Gastroesophageal sphincter (tissue), 4 donors: Measurements from ENCODE around the gene PANK4. TPM values are rescaled to one million over a fixed set of nuclear protein-coding genes. Genes with fewer than 3 reads are reported as not detected.

Source experiments
- ATAC-seq: fragments of 150-250 bp; one replicate; pipeline ENCODE4 v1.9.1; 2016; ENCODE audit warnings: mild to moderate bottlenecking, moderate library complexity
- H3K27ac ChIP-seq, 4 donors: fragments of 200-600 bp; sonication (generic) in 3 of 4; 1 replicate in 3 of 4; 2 replicates in 1 of 4; pipeline ENCODE4 v1.5.1; 2016 to 2019
- H3K27me3 ChIP-seq: fragments of 200-600 bp; sonication (generic); one replicate; pipeline ENCODE4 v1.5.1; 2019
- H3K36me3 ChIP-seq, 2 donors: fragments of 200-600 bp; sonication (generic); one replicate each; pipeline ENCODE4 v1.5.1; 2019; ENCODE audit warnings: control low read depth in 1 of 2
- H3K4me1 ChIP-seq, 3 donors: fragments of 200-600 bp; sonication (generic); 1 replicate in 2 of 3; 2 replicates in 1 of 3; pipeline ENCODE4 v1.5.1; 2016 to 2019; ENCODE audit warnings: control low read depth in 2 of 3
- H3K4me3 ChIP-seq, 2 donors: fragments of 200-600 bp; sonication (generic); one replicate each; pipeline ENCODE4 v1.5.1; 2019; ENCODE audit warnings: mild to moderate bottlenecking in 1 of 2, moderate library complexity in 1 of 2
- H3K9me3 ChIP-seq, 3 donors: fragments of 200-600 bp; sonication (generic); one replicate each; pipeline ENCODE4 v1.5.1; 2017 to 2019; ENCODE audit warnings: control low read depth in 2 of 3
- EP300 ChIP-seq: sonication (generic); formaldehyde crosslinking; IDR thresholded peaks from one replicate; pipeline ENCODE4 v1.6.1; 2017; ENCODE audit warnings: antibody characterized with exemption, mild to moderate bottlenecking
- POLR2AphosphoS5 ChIP-seq: sonication (generic); formaldehyde crosslinking; IDR thresholded peaks from one replicate; pipeline ENCODE4 v1.6.1; 2017; ENCODE audit warnings: antibody characterized with exemption
- WGBS, 2 donors: methylation state at CpG; one replicate each; pipeline ENCODE4 v1.1.5; 2018; ENCODE audit warnings: low coverage in 1 of 2; 5-methylcytosine and 5-hydroxymethylcytosine counted together
- total RNA-seq, 4 donors: library from RNA; depleted of rRNA; stranded (reverse); fragments of >200 nt; gene quantifications; one replicate each; pipeline ENCODE4 v1.1.0, GENCODE V29; 2016
- TF ChIP-seq, protein P1 (sequence below), 4 experiments: fragments of 200-600 bp in 2 of 4; fragments of 450-650 bp in 2 of 4; sonication (generic) in 1 of 4; IDR thresholded peaks; one replicate each; pipeline ENCODE4 v1.5.1; 2017 to 2019; ENCODE audit warnings: antibody characterized with exemption in 4 of 4, mild to moderate bottlenecking in 2 of 4, moderate library complexity in 2 of 4

PANK4 gene
- total RNA-seq, 4 donors from 2014 or later: 32.6 to 46.8 (median 34.0) TPM

DNA sequence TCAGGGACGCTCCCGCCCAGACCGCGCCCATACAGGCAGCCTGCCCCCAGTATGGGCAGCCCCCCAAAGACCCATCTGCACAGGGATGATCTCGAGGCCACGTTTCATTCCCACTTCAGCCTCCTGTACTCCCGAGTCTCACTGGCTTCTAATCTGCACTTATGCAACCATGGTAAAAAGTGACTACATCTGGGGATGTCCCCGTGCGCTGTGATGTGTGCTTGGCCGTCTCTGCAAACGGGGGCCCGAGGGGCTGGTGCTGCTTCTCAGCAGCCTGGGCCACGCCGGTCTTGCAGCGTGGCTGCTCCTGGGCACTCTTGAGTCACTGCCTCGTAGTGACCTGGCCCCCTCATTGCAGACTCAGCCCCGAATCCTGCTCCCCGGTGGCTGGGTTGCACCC is 67.7 kb downstream of the PANK4 start:
- WGBS, 2 donors: no CpG with 5 or more reads among the region's 18 CpGs
- no peaks in the 10 kb centered on the region for H3K9me3 ChIP-seq
- no peak overlapping the region for H3K4me3 ChIP-seq
- no peak overlapping the region for H3K27ac ChIP-seq
- H3K4me1 ChIP-seq: peaks cover 0 to 7% (median 0%) of the 10 kb centered on the region in 3 donors
- TF ChIP-seq EP300: no peak
- TF ChIP-seq, protein P1, sequence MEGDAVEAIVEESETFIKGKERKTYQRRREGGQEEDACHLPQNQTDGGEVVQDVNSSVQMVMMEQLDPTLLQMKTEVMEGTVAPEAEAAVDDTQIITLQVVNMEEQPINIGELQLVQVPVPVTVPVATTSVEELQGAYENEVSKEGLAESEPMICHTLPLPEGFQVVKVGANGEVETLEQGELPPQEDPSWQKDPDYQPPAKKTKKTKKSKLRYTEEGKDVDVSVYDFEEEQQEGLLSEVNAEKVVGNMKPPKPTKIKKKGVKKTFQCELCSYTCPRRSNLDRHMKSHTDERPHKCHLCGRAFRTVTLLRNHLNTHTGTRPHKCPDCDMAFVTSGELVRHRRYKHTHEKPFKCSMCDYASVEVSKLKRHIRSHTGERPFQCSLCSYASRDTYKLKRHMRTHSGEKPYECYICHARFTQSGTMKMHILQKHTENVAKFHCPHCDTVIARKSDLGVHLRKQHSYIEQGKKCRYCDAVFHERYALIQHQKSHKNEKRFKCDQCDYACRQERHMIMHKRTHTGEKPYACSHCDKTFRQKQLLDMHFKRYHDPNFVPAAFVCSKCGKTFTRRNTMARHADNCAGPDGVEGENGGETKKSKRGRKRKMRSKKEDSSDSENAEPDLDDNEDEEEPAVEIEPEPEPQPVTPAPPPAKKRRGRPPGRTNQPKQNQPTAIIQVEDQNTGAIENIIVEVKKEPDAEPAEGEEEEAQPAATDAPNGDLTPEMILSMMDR (IDR thresholded peaks at IDR 0.05): no peak
- TF ChIP-seq POLR2AphosphoS5: no peak
- no peaks in the 10 kb centered on the region for H3K36me3 ChIP-seq
- peaks cover 96% of the 10 kb centered on the region for H3K27me3 ChIP-seq
- ATAC-seq: no peak

Other genes starting within 250 kb of the PANK4 start
- 10 to 100 TPM in 1 of 4 donors, 1 to 10 TPM in 3; 5.0 to 14.6 (median 9.2) TPM for gene MORN1, start 135.0 kb downstream of the PANK4 start, total RNA-seq
- 10 to 100 TPM; 54.4 to 78.6 (median 69.8) TPM for gene RER1, start 134.8 kb downstream of the PANK4 start, total RNA-seq
- 10 to 100 TPM; 18.2 to 30.0 (median 21.6) TPM for gene PEX10, start 114.0 kb downstream of the PANK4 start, total RNA-seq
- gene PLCH2, start 50.3 kb downstream of the PANK4 start, total RNA-seq: under 1 TPM; under 0.01 to 0.72 (median 0.15) TPM
- not detected for gene HES5, start 3.7 kb upstream of the PANK4 start, total RNA-seq
- gene TNFRSF14, start 29.8 kb upstream of the PANK4 start, total RNA-seq: 10 to 100 TPM; 23.0 to 81.6 (median 36.9) TPM
- 10 to 100 TPM in 3 of 4 donors, 1 to 10 TPM in 1; 6.5 to 24.1 (median 14.0) TPM for gene PRXL2B, start 60.2 kb upstream of the PANK4 start, total RNA-seq
- gene MMEL1, start 106.4 kb upstream of the PANK4 start, total RNA-seq: 1 to 10 TPM in 3 of 4 donors, not detected in 1; 1.4 to 3.9 (median 2.1) TPM